ENCODE results near the gene SMARCAD1. TPM values are rescaled to one million over a fixed set of nuclear protein-coding genes. Genes with fewer than 3 reads are reported as not detected.

The SMARCAD1 gene
- total and polyA plus RNA-seq, 8 donors = 4.9 to 53.2 (median 12.7) TPM

DNA sequence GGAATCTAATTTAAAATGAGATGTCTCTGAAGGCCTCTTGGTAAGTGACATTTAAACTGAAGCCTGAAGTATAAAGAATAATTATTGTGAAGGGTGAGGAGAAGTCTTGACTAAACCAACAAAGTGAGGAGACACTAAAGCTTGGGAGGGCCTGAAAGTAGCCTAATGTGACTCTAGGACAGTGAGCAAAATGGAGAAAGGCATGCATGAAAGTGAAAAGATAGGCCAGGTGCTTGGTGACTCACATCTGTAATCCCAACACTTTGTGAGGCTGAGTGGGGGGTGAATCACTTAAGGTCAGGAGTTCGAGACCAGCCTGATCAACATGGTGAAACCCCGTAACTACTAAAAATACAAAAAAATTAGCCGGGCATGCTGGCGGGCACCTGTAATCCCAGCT, 46.9 kb upstream of the SMARCAD1 start:
- Histone ChIP-seq H3K27me3 (no peaks in the 10 kb centered on the region), H3K4me3 (no peak overlapping the region), H3K36me3 (no peaks in the 10 kb centered on the region), H3K27ac (no peak overlapping the region), H3K4me1 (peaks cover 0 to 4% (median 0%) of the 10 kb centered on the region in 4 donors), H3K9me3 (no peaks in the 10 kb centered on the region)
- 95 to 99% (median 96%) methylated on average over 4 of the region's 4 CpGs for WGBS, 5 donors
- TF ChIP-seq EP300 (IDR thresholded peaks at IDR 0.05) = no peak
- TF ChIP-seq, protein P1, sequence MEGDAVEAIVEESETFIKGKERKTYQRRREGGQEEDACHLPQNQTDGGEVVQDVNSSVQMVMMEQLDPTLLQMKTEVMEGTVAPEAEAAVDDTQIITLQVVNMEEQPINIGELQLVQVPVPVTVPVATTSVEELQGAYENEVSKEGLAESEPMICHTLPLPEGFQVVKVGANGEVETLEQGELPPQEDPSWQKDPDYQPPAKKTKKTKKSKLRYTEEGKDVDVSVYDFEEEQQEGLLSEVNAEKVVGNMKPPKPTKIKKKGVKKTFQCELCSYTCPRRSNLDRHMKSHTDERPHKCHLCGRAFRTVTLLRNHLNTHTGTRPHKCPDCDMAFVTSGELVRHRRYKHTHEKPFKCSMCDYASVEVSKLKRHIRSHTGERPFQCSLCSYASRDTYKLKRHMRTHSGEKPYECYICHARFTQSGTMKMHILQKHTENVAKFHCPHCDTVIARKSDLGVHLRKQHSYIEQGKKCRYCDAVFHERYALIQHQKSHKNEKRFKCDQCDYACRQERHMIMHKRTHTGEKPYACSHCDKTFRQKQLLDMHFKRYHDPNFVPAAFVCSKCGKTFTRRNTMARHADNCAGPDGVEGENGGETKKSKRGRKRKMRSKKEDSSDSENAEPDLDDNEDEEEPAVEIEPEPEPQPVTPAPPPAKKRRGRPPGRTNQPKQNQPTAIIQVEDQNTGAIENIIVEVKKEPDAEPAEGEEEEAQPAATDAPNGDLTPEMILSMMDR (IDR thresholded peaks at IDR 0.05) = no peak
- no peak for TF ChIP-seq POLR2AphosphoS5 (IDR thresholded peaks at IDR 0.05)
- DNase-seq = no peak
- intact Hi-C loops (cut with DNase I; ENCODE audit: low total_unique reads) = no loop called here

DNA sequence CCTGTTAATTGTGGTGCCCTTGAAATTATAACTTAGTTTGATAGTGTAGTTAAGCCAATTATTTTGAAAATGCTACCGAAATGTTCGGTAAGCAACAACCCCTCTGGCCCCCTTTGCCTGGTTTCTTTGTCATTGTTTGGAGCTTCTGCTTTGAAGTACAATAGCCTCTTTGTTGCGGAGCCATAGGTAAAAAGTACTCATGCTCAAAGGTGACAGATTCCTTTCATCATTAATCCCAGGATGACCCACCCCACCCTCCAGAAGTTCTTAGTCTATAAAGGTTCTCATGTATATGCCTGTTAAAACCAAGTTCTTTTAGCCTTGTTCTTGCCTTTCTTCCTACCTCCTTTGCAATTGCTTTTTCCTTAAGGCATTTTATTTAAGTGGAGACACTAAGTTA, 42.4 kb upstream of the SMARCAD1 start:
- no peak overlapping the region for H3K27ac ChIP-seq
- intact Hi-C loops (cut with DNase I; ENCODE audit: low total_unique reads) = no loop called here
- H3K27me3 ChIP-seq = no peaks in the 10 kb centered on the region
- DNase-seq = no peak
- 54 to 82% (median 76%) methylated on average over 3 of the region's 3 CpGs for WGBS, 5 donors
- no peak for TF ChIP-seq POLR2AphosphoS5 (IDR thresholded peaks at IDR 0.05)
- TF ChIP-seq POLR2A (IDR thresholded peaks at IDR 0.05) = no peak
- TF ChIP-seq EP300 (IDR thresholded peaks at IDR 0.05) = no peak
- TF ChIP-seq, protein P1 (IDR thresholded peaks at IDR 0.05) = no peak
- H3K4me3 ChIP-seq = no peak overlapping the region
- H3K36me3 ChIP-seq = no peaks in the 10 kb centered on the region
- H3K9me3 ChIP-seq = peaks cover 0 to 8% (median 0%) of the 10 kb centered on the region in 4 donors
- peaks cover 0 to 4% (median 0%) of the 10 kb centered on the region in 4 donors for H3K4me1 ChIP-seq

GRCh38 chr4:94168321-94168720, 39.3 kb upstream of the SMARCAD1 start:
- TF ChIP-seq POLR2AphosphoS5 (IDR thresholded peaks at IDR 0.05) (no peak), EP300 (IDR thresholded peaks at IDR 0.05) (no peak), POLR2A (IDR thresholded peaks at IDR 0.05) (no peak)
- TF ChIP-seq, protein P1 (IDR thresholded peaks at IDR 0.05) = no peak
- intact Hi-C loops (cut with DNase I; ENCODE audit: low total_unique reads) = no loop called here
- 81 to 92% (median 87%) methylated on average over 2 of the region's 2 CpGs for WGBS, 5 donors

DNA sequence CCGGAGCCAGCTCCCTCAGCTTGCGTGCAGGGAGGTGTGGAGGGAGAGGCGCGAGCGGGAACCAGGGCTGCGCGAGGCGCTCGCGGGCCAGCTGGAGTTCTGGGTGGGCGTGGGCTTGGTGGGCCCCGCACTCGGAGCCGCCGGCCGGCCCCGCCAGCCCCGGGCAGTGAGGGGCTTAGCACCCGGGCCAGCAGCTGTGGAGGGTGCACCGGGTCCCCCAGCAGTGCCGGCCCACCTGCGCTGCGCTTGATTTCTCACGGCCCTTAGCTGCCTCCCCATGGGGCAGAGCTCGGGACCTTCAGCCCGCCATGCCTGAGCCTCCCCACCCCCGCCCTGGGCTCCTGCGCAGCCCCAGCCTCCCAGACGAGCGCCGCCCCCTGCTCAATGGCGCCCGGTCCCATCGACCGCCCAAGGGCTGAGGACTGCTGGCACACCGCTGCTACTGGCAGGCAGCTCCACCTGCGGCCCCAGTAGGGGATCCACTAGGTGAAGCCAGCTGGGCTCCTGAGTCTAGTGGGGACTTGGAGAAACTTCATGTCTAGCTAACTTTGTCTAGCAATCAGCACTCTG, 37.8 kb upstream of the SMARCAD1 start:
- TF ChIP-seq, protein P1 (IDR thresholded peaks at IDR 0.05) = no peak
- TF ChIP-seq EP300 (IDR thresholded peaks at IDR 0.05) = no peak
- no peak overlapping the region for H3K4me3 ChIP-seq
- H3K9me3 ChIP-seq = peaks cover 0 to 8% (median 0%) of the 10 kb centered on the region in 4 donors
- H3K27ac ChIP-seq = no peak overlapping the region
- no peak for DNase-seq
- intact Hi-C loops (cut with DNase I; ENCODE audit: low total_unique reads) = no loop called here
- H3K4me1 ChIP-seq = peaks cover 0 to under 1% (median 0%) of the 10 kb centered on the region in 4 donors
- 94 to 100% (median 98%) methylated on average over 6 to 37 of the region's 37 CpGs for WGBS, 5 donors
- H3K27me3 ChIP-seq = no peaks in the 10 kb centered on the region
- no peaks in the 10 kb centered on the region for H3K36me3 ChIP-seq

More at GRCh38 chr4:94168321-94168720, 39.3 kb upstream of the SMARCAD1 start:
- Histone ChIP-seq H3K27ac (no peak overlapping the region), H3K4me1 (peaks cover 0 to 4% (median 0%) of the 10 kb centered on the region in 4 donors), H3K9me3 (peaks cover 0 to 8% (median 0%) of the 10 kb centered on the region in 4 donors), H3K27me3 (no peaks in the 10 kb centered on the region), H3K4me3 (no peak overlapping the region), H3K36me3 (no peaks in the 10 kb centered on the region)
- no peak for DNase-seq

Measured in stomach (tissue), 9 donors.